ENCODE data around the gene FBXO44.

DNA sequence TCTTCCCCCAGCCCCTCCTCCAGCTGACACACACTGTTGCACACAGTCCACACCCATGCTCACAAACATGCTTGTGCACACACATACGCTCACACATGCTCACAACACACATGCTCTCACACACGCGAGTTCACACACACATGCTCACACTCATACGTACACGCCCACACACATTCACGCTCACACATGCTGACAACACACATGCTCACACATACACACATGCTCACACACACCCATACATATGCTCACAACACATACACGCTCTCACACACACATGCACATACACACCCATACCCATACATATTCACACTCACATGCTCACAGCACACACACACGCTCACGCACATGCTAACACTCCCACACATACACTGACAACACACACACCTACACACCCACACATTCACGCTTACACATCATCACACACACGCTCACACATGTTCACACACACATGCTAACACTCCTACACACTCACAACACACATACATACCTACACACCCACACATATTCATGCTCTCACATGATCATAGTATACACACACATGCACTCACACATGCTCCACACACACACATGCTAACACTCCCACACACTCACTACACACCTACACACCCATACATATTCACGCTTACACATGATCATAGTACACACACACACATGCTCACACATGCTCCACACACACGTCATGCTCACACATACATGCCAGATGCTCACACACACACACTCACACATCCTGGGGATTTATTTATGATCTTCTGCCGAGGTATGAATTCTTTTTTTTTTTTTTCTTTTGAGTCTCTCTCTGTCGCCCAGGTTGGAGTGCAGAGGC is 47.5 kb downstream of the FBXO44 start:
- TF ChIP-seq CTCF (IDR thresholded peaks at IDR 0.05) (no peak), POLR2A (IDR thresholded peaks at IDR 0.05) (no peak)

All from breast epithelium (tissue), 3 donors.